GM12892 (cell line): ENCODE data around the gene OBSCN.

ENCODE experiments used
- POLR2A ChIP-seq: IDR thresholded peaks from 2 replicates; pipeline ENCODE4 v1.6.1; 2011; ENCODE audit warnings: low read depth, low read length, control low read depth
- POLR2AphosphoS5 ChIP-seq: IDR thresholded peaks from 2 replicates; pipeline ENCODE4 v1.6.1; 2011; ENCODE audit warnings: low read depth, low read length, control low read depth
- TAF1 ChIP-seq: IDR thresholded peaks from 2 replicates; pipeline ENCODE4 v1.6.1; 2011; ENCODE audit warnings: low read depth, mild to moderate bottlenecking, control low read depth, low read length, borderline replicate concordance

DNA sequence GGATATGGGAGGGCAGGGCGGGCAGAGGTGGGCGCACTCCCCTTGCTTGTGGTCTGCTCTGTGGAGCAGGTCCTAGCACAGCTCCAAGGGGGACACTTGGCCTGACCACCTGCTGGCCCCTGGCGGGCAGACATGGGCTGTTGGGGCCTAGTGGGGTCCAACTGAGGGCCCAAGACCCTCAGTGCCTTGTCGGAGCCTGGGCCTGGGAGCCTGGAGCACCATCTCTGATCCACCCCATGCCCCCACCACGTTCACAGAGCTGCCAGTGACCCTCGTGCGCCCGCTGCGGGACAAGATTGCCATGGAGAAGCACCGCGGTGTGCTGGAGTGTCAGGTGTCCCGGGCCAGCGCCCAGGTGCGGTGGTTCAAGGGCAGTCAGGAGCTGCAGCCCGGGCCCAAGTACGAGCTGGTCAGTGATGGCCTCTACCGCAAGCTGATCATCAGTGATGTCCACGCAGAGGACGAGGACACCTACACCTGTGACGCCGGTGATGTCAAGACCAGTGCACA, 70.6 kb downstream of the OBSCN start:
- no peak for TF ChIP-seq POLR2AphosphoS5
- TF ChIP-seq POLR2A = no peak
- no peak for TF ChIP-seq TAF1
